GM23338 (cell line): Measurements from ENCODE around the gene CENPP. TPM values are rescaled to one million over a fixed set of nuclear protein-coding genes. Genes with fewer than 3 reads are reported as not detected.

Experiments used
- ATAC-seq: fragments of 200-7000 bp; cut with Tn5 transposase; 3 replicates; pipeline ENCODE4 v1.9.1; 2020
- DNase-seq: peaks from one replicate; pipeline ENCODE4 v3.0.0-alpha.2; 2015; ENCODE audit warnings: low spot score
- H2AFZ ChIP-seq: fragments of 200-600 bp; sonication (generic); 2 replicates; pipeline ENCODE4 v1.8.0; 2016; ENCODE audit warnings: antibody characterized with exemption, mild to moderate bottlenecking, moderate library complexity
- H3F3A ChIP-seq: fragments of 200-600 bp; sonication (generic); replicated peaks from 2 replicates; pipeline ENCODE4 v1.8.0; 2017; ENCODE audit warnings: antibody characterized with exemption, mixed run types, low read depth
- H3K27ac ChIP-seq: fragments of 200-600 bp; sonication (generic); 2 replicates; pipeline ENCODE4 v1.6.1; 2016; ENCODE audit warnings: low read depth
- H3K27me3 ChIP-seq: fragments of 200-600 bp; sonication (generic); 2 replicates; pipeline ENCODE4 v1.8.0; 2016; ENCODE audit warnings: mild to moderate bottlenecking, mixed run types, moderate library complexity; ENCODE audit not compliant: insufficient read depth
- H3K36me3 ChIP-seq: fragments of 200-600 bp; sonication (generic); 2 replicates; pipeline ENCODE4 v1.8.0; 2016; ENCODE audit warnings: mild to moderate bottlenecking; ENCODE audit not compliant: insufficient read depth
- H3K4me1 ChIP-seq: fragments of 200-600 bp; sonication (generic); 2 replicates; pipeline ENCODE4 v1.8.0; 2016; ENCODE audit warnings: mild to moderate bottlenecking, moderate library complexity; ENCODE audit not compliant: insufficient read depth
- H3K4me2 ChIP-seq: fragments of 200-600 bp; sonication (generic); 2 replicates; pipeline ENCODE4 v1.7.1; 2017; ENCODE audit warnings: mixed run types
- H3K4me3 ChIP-seq: fragments of 200-600 bp; sonication (generic); 2 replicates; pipeline ENCODE4 v1.6.1; 2016; ENCODE audit warnings: mixed run types
- H3K79me2 ChIP-seq: fragments of 200-600 bp; sonication (generic); replicated peaks from 2 replicates; pipeline ENCODE4 v1.8.0; 2017; ENCODE audit warnings: mild to moderate bottlenecking; ENCODE audit not compliant: insufficient read depth
- H3K9me2 ChIP-seq: fragments of 200-600 bp; sonication (generic); 2 replicates; pipeline ENCODE4 v1.8.0; 2017; ENCODE audit not compliant: insufficient read depth
- H4K20me1 ChIP-seq: fragments of 200-600 bp; sonication (generic); replicated peaks from 2 replicates; pipeline ENCODE4 v1.8.0; 2017; ENCODE audit warnings: mild to moderate bottlenecking; ENCODE audit not compliant: insufficient read depth
- H3K27ac Mint-ChIP-seq: 2 replicates; pipeline ENCODE4 v1.8.0; 2020; ENCODE audit warnings: inconsistent platforms, mild to moderate bottlenecking, moderate library complexity, mixed read lengths
- H3K27me3 Mint-ChIP-seq: 3 replicates; pipeline ENCODE4 v1.8.0; 2022; ENCODE audit warnings: low read depth, mild to moderate bottlenecking, moderate library complexity, mixed read lengths, inconsistent platforms; ENCODE audit not compliant: insufficient read depth, poor library complexity
- H3K36me3 Mint-ChIP-seq: 3 replicates; pipeline ENCODE4 v1.8.0; 2021; ENCODE audit warnings: low read depth, mild to moderate bottlenecking, inconsistent platforms, moderate library complexity, mixed read lengths
- H3K4me1 Mint-ChIP-seq: 3 replicates; pipeline ENCODE4 v1.8.0; 2020; ENCODE audit warnings: mild to moderate bottlenecking, inconsistent platforms, mixed read lengths
- H3K4me3 Mint-ChIP-seq: 3 replicates; pipeline ENCODE4 v1.8.0; 2021; ENCODE audit warnings: moderate library complexity, mild to moderate bottlenecking, inconsistent platforms, mixed read lengths
- H3K9me3 Mint-ChIP-seq: 3 replicates; pipeline ENCODE4 v1.8.0; 2020; ENCODE audit warnings: moderate library complexity, mild to moderate bottlenecking, inconsistent platforms, mixed read lengths
- CREB1 ChIP-seq: fragments of 250-450 bp; sonication (Bioruptor Pico); IDR thresholded peaks from 2 replicates; pipeline ENCODE4 v1.5.0; 2020; ENCODE audit warnings: low read depth, mild to moderate bottlenecking, moderate library complexity
- CTCF ChIP-seq, 2 experiments: fragments of 200-600 bp in 1 of 2; sonication (generic) in 1 of 2; conservative IDR thresholded peaks; 2 replicates each; pipeline versions ENCODE4 v1.5.1 to v1.6.1; 2016 to 2017; ENCODE audit warnings: antibody characterized with exemption in 2 of 2, low read depth in 2 of 2, mild to moderate bottlenecking in 2 of 2, moderate library complexity in 1 of 2
- ETS1 ChIP-seq: IDR thresholded peaks from 2 replicates; pipeline ENCODE4 v1.6.1; 2016; ENCODE audit warnings: antibody characterized with exemption
- EZH2phosphoT487 ChIP-seq: fragments of 200-600 bp; sonication (generic); IDR thresholded peaks from one replicate; pipeline ENCODE4 v1.8.1; 2018; ENCODE audit warnings: antibody characterized with exemption; ENCODE audit not compliant: unreplicated experiment
- NANOG ChIP-seq: IDR thresholded peaks from 2 replicates; pipeline ENCODE4 v1.6.1; 2016; ENCODE audit warnings: antibody characterized with exemption, borderline replicate concordance
- POLR2AphosphoS5 ChIP-seq: IDR thresholded peaks from 2 replicates; pipeline ENCODE4 v1.6.1; 2016; ENCODE audit warnings: antibody characterized with exemption, low read depth
- REST ChIP-seq: IDR thresholded peaks from one replicate; pipeline ENCODE4 v1.6.1; 2018; ENCODE audit warnings: antibody characterized with exemption; ENCODE audit not compliant: unreplicated experiment
- STAT1 ChIP-seq: IDR thresholded peaks from one replicate; pipeline ENCODE4 v1.6.1; 2016; ENCODE audit warnings: antibody characterized with exemption; ENCODE audit not compliant: unreplicated experiment
- ZNF114 ChIP-seq: fragments of 250-450 bp; sonication (Bioruptor Pico); IDR thresholded peaks from 2 replicates; pipeline ENCODE4 v1.5.0; 2020; ENCODE audit warnings: mild to moderate bottlenecking, moderate library complexity
- polyA plus RNA-seq: library from polyadenylated mRNA; unstranded; fragments of >200 nt; fragmentation: Nextera tagmentation; extraction: Ambion mirVana; gene quantifications from 2 replicates; pipeline ENCODE4 v1.2.1, GENCODE V29; 2016
- total RNA-seq: library from RNA; depleted of rRNA; stranded (reverse); fragments of >200 nt; shearing (Covaris generic); gene quantifications from 2 replicates; pipeline ENCODE4 v1.2.3, GENCODE V29; 2014

The CENPP gene
- total and polyA plus RNA-seq, 2 experiments from 2014 or later, result 11.0 to 12.6 TPM

GRCh38 chr9:92535940-92536850, 210.4 kb downstream of the CENPP start, which contains the start of gene ECM2:
TSS of gene ECM2 (minus strand) at chr9:92535990. CDS start at chr9:92522866, 13,124 bp downstream.
- Mint-ChIP-seq H3K36me3 (no peaks in the 10 kb centered on the region), H3K4me1 (peaks cover 18% of the 10 kb centered on the region; the same call in 2 of the 3 replicates), H3K9me3 (no peaks in the 10 kb centered on the region), H3K4me3 (no peak within 1 kb of the TSS), H3K27me3 (no peaks in the 10 kb centered on the region), H3K27ac (no peak within 1 kb of the TSS)
- Histone ChIP-seq H2AFZ (no peak within 1 kb of the TSS), H3K27me3 (no peaks in the 10 kb centered on the region), H3K9me2 (no peaks in the 10 kb centered on the region), H3K4me3 (no peak within 1 kb of the TSS), H3K4me2 (no peak within 1 kb of the TSS), H4K20me1 (no peaks in the 10 kb centered on the region), H3K4me1 (no peaks in the 10 kb centered on the region), H3F3A (no peaks in the 10 kb centered on the region), H3K27ac (no peak within 1 kb of the TSS), H3K36me3 (no peaks in the 10 kb centered on the region), H3K79me2 (no peaks in the 10 kb centered on the region)
- DNase-seq (no peak), ATAC-seq (no peak)
- TF ChIP-seq REST (no peak), ZNF114 (CRISPR knock-in tag) (no peak), POLR2AphosphoS5 (no peak), EZH2phosphoT487 (no peak), CTCF (conservative IDR thresholded peaks at IDR 0.05; ENCODE audit: low read depth in 2 of 2) (no peak), NANOG (no peak)

GRCh38 chr9:92538541-92538940, 212.8 kb downstream of the CENPP start:
- no peak for ATAC-seq
- TF ChIP-seq ZNF114 (CRISPR knock-in tag) (no peak), REST (no peak), EZH2phosphoT487 (no peak), CREB1 (CRISPR knock-in tag) (no peak), ETS1 (no peak), STAT1 (no peak)
- Mint-ChIP-seq H3K27me3 (no peaks in the 10 kb centered on the region), H3K4me3 (no peak overlapping the region), H3K4me1 (peaks cover 15% of the 10 kb centered on the region; the same call in 2 of the 3 replicates), H3K36me3 (no peaks in the 10 kb centered on the region), H3K9me3 (no peaks in the 10 kb centered on the region), H3K27ac (no peak overlapping the region)
- Histone ChIP-seq H3K36me3 (no peaks in the 10 kb centered on the region), H3K27me3 (no peaks in the 10 kb centered on the region), H3K4me1 (no peaks in the 10 kb centered on the region), H3F3A (no peaks in the 10 kb centered on the region), H3K79me2 (no peaks in the 10 kb centered on the region), H3K9me2 (no peaks in the 10 kb centered on the region), H3K4me2 (no peak overlapping the region), H3K27ac (no peak overlapping the region), H4K20me1 (no peaks in the 10 kb centered on the region), H3K4me3 (no peak overlapping the region), H2AFZ (no peak overlapping the region)
- no peak for DNase-seq
